Sigmoid colon (tissue), 7 donors: Measurements from ENCODE around the gene AP1S3. TPM values are rescaled to one million over a fixed set of nuclear protein-coding genes. Genes with fewer than 3 reads are reported as not detected.

Experiments used
- DNase-seq: peaks from one replicate; pipeline ENCODE4 v3.0.0-alpha.2; 2019
- H3K27ac ChIP-seq, 4 donors: fragments of 200-600 bp; sonication (generic); one replicate each; pipeline ENCODE4 v1.5.1; 2016 to 2019; ENCODE audit warnings: mild to moderate bottlenecking in 1 of 4
- H3K27me3 ChIP-seq, 3 donors: fragments of 200-600 bp; sonication (generic); one replicate each; pipeline ENCODE4 v1.5.1; 2019; ENCODE audit warnings: mild to moderate bottlenecking in 1 of 3
- H3K36me3 ChIP-seq, 4 donors: fragments of 200-600 bp; sonication (generic); one replicate each; pipeline ENCODE4 v1.5.1; 2016 to 2019
- H3K4me1 ChIP-seq, 4 donors: fragments of 200-600 bp; sonication (generic); one replicate each; pipeline ENCODE4 v1.5.1; 2017 to 2019
- H3K4me3 ChIP-seq, 4 donors: fragments of 200-600 bp; sonication (generic); one replicate each; pipeline ENCODE4 v1.5.1; 2017 to 2019; ENCODE audit warnings: mild to moderate bottlenecking in 2 of 4, moderate library complexity in 1 of 4
- H3K9me3 ChIP-seq, 4 donors: fragments of 200-600 bp in 3 of 4; sonication (generic) in 3 of 4; one replicate each; pipeline versions ENCODE4 v1.5.1 to v1.6.1; 2013 to 2019
- EP300 ChIP-seq, 4 donors: sonication (generic); formaldehyde crosslinking; IDR thresholded peaks; one replicate each; pipeline ENCODE4 v1.6.1; 2017; ENCODE audit warnings: antibody characterized with exemption in 4 of 4
- POLR2A ChIP-seq, 2 donors: fragments of 450-650 bp; IDR thresholded peaks; one replicate each; pipeline ENCODE4 v1.6.1; 2016; ENCODE audit warnings: antibody characterized with exemption in 2 of 2, mild to moderate bottlenecking in 2 of 2, moderate library complexity in 2 of 2
- POLR2AphosphoS5 ChIP-seq, 4 donors: sonication (generic); formaldehyde crosslinking; IDR thresholded peaks; one replicate each; pipeline ENCODE4 v1.6.1; 2017; ENCODE audit warnings: antibody characterized with exemption in 4 of 4
- WGBS, 2 donors: extraction: QIAGEN DNeasy Blood & Tissue Kit; methylation state at CpG; one replicate each; pipeline ENCODE4 v1.1.7; 2013; 5-methylcytosine and 5-hydroxymethylcytosine counted together
- intact Hi-C: fragments of 100-400 bp; cut with DNase I; formaldehyde crosslinking; loops from one replicate; pipeline ENCODE4 v1.15.1; 2023
- polyA plus RNA-seq, 3 donors: library from polyadenylated mRNA; stranded (reverse); fragments of 200-250 nt; gene quantifications; one replicate each; pipeline ENCODE4 v1.2.3, GENCODE V29; 2013
- total RNA-seq, 4 donors: library from RNA; depleted of rRNA; stranded (reverse); fragments of >200 nt; gene quantifications; one replicate each; pipeline ENCODE4 v1.1.0, GENCODE V29; 2016
- TF ChIP-seq, protein P1 (sequence below), 4 experiments: fragments of 450-650 bp in 3 of 4; fragments of 200-600 bp in 1 of 4; IDR thresholded peaks; one replicate each; pipeline ENCODE4 v1.5.1; 2016 to 2019; ENCODE audit warnings: antibody characterized with exemption in 4 of 4, mild to moderate bottlenecking in 3 of 4, moderate library complexity in 2 of 4
- donor health status: healthy with polysubstance abuse.
- donor health status: Bipolar disorder and iron deficiency.
- donor health status: healthy.

The AP1S3 gene
- total and polyA plus RNA-seq, 7 donors, result 0.14 to 7.2 (median 3.0) TPM; not detected in 2

DNA sequence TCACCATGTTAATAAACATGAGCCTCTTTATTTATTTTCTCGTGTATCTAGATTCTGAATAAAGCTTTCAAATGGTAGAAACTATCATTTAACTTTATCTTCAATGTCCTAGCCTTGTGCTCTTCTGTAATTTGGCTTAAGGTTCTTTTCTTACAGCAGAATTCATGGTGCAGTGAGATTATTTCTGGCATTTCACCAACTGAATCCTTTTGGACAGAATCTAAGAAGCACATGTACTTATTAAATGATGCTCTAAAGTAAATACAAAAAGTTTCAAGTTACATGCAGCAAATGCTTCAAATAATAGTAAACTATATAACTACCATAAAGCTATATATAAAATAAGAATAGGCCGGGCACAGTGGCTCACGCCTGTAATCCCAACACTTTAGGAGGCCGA lies 65.9 kb downstream of the AP1S3 start:
- Histone ChIP-seq H3K27me3 (no peaks in the 10 kb centered on the region), H3K4me1 (no peaks in the 10 kb centered on the region), H3K4me3 (no peak overlapping the region), H3K36me3 (no peaks in the 10 kb centered on the region), H3K9me3 (no peaks in the 10 kb centered on the region), H3K27ac (no peak overlapping the region)
- WGBS, 2 donors, result 93 to 97% methylated on average over 4 of the region's 4 CpGs
- TF ChIP-seq POLR2AphosphoS5 (IDR thresholded peaks at IDR 0.05) (no peak), EP300 (IDR thresholded peaks at IDR 0.05) (no peak), POLR2A (IDR thresholded peaks at IDR 0.05) (no peak)
- TF ChIP-seq, protein P1, sequence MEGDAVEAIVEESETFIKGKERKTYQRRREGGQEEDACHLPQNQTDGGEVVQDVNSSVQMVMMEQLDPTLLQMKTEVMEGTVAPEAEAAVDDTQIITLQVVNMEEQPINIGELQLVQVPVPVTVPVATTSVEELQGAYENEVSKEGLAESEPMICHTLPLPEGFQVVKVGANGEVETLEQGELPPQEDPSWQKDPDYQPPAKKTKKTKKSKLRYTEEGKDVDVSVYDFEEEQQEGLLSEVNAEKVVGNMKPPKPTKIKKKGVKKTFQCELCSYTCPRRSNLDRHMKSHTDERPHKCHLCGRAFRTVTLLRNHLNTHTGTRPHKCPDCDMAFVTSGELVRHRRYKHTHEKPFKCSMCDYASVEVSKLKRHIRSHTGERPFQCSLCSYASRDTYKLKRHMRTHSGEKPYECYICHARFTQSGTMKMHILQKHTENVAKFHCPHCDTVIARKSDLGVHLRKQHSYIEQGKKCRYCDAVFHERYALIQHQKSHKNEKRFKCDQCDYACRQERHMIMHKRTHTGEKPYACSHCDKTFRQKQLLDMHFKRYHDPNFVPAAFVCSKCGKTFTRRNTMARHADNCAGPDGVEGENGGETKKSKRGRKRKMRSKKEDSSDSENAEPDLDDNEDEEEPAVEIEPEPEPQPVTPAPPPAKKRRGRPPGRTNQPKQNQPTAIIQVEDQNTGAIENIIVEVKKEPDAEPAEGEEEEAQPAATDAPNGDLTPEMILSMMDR (IDR thresholded peaks at IDR 0.05), result no peak
- intact Hi-C loops, result no loop called here
- no peak for DNase-seq

DNA sequence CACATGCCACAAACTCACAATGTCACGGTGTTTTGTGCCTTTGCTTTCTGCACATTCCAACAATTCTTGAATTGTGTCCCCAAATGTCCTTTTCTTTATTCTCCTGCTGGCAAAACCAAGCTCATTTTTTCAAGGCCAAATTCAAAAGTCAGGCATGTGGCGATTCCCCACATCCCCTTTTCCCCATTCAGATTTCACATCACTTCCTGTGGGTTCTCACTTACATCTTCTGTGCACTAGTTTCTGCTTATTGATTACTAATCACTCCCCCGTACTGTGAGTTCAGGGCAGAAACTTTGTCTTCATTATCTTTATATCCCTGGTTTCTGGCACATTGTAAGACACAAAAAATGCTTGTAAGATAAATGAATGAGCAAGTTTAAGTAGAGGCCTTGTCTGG lies 69.2 kb downstream of the AP1S3 start:
- H3K27me3 ChIP-seq, result no peaks in the 10 kb centered on the region
- DNase-seq, result no peak
- H3K4me3 ChIP-seq, result no peak overlapping the region
- WGBS, 2 donors, result 75 to 92% methylated on average over 3 of the region's 3 CpGs
- H3K4me1 ChIP-seq, result no peaks in the 10 kb centered on the region
- no peak for TF ChIP-seq EP300 (IDR thresholded peaks at IDR 0.05)
- TF ChIP-seq, protein P1 (IDR thresholded peaks at IDR 0.05), result no peak
- TF ChIP-seq POLR2AphosphoS5 (IDR thresholded peaks at IDR 0.05), result no peak
- TF ChIP-seq POLR2A (IDR thresholded peaks at IDR 0.05), result no peak
- H3K9me3 ChIP-seq, result no peaks in the 10 kb centered on the region
- intact Hi-C loops, result no loop called here
- no peaks in the 10 kb centered on the region for H3K36me3 ChIP-seq
- no peak overlapping the region for H3K27ac ChIP-seq

DNA sequence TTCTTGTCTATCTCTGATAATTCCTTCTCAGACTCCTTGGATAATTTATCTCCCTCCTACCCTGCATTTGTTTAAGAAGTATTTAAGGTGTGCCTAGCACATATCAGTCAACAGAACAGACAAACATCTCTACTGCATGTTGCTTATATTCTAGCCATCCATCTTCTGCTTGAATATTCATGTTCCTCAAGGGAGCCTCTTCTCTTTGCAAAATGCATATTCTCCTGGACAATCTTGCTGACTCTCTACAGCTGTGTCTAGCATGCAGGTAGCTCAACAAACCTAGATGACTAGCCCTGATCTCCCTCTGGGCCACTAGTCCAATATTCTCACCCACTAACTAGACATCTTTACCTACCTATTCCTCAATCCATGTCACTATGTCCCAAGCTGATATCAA lies 70.0 kb downstream of the AP1S3 start:
- no peak overlapping the region for H3K27ac ChIP-seq
- H3K4me3 ChIP-seq, result no peak overlapping the region
- TF ChIP-seq POLR2AphosphoS5 (IDR thresholded peaks at IDR 0.05) (no peak), EP300 (IDR thresholded peaks at IDR 0.05) (no peak), POLR2A (IDR thresholded peaks at IDR 0.05) (no peak)
- TF ChIP-seq, protein P1 (IDR thresholded peaks at IDR 0.05), result no peak
- intact Hi-C loops, result no loop called here
- DNase-seq, result no peak
- H3K27me3 ChIP-seq, result no peaks in the 10 kb centered on the region
- H3K9me3 ChIP-seq, result no peaks in the 10 kb centered on the region
- no peaks in the 10 kb centered on the region for H3K4me1 ChIP-seq
- H3K36me3 ChIP-seq, result no peaks in the 10 kb centered on the region

DNA sequence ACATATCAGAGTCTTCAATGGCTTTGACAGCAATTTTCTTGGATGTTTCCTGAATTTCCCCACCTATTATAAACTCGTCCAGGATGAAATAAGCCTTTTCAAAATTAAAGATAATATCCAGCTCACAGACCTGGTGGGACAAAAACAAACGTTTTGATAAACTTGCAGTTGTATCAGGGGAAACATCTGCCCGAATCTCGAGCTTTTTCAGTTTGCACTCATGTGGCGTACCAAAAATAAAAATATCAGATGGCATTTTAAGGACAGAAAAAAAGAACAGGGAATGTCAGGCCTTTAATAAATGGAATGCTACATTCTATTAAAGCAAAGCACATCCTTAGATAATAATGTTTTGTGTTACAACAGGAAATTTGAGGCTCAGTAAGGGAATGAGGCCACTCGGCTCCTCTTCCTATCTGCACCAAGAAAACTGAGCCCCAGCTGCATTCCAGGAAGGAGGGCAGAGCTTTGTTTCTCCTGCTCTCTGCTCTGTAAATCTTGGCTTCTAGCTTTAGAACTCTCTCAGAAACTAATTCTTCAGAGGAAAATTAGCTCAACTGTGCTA lies 72.1 kb downstream of the AP1S3 start:
- H3K4me1 ChIP-seq, result no peaks in the 10 kb centered on the region
- 78 to 85% methylated on average over 6 of the region's 6 CpGs for WGBS, 2 donors
- TF ChIP-seq POLR2A (IDR thresholded peaks at IDR 0.05) (no peak), POLR2AphosphoS5 (IDR thresholded peaks at IDR 0.05) (no peak), EP300 (IDR thresholded peaks at IDR 0.05) (no peak)
- TF ChIP-seq, protein P1 (IDR thresholded peaks at IDR 0.05), result no peak
- H3K27me3 ChIP-seq, result no peaks in the 10 kb centered on the region
- H3K36me3 ChIP-seq, result no peaks in the 10 kb centered on the region
- no peak overlapping the region for H3K4me3 ChIP-seq
- intact Hi-C loops, result no loop called here
- H3K9me3 ChIP-seq, result no peaks in the 10 kb centered on the region
- no peak for DNase-seq
- H3K27ac ChIP-seq, result no peak overlapping the region

DNA sequence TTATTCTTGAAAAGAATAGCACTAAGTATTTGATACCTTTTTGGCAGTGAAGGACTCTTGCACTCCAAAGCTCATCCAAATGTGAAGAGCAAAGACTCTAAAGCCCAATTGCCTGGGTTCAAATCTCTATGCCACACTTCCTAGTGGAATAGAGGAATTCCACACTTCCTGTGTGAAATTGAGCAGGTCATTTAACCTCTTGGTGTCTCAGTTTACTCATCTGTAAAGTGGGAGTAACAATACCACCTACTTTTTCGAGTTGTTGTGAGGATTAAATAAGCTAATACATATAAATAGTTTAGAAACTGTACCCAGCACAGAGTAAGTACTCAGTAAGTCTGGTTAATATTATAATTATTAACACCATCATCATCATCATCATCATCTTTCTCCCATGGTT lies 72.6 kb downstream of the AP1S3 start:
- Histone ChIP-seq H3K27me3 (no peaks in the 10 kb centered on the region), H3K27ac (no peak overlapping the region), H3K36me3 (no peaks in the 10 kb centered on the region), H3K4me3 (no peak overlapping the region), H3K9me3 (no peaks in the 10 kb centered on the region), H3K4me1 (no peaks in the 10 kb centered on the region)
- intact Hi-C loops, result no loop called here
- no peak for DNase-seq
- WGBS, 2 donors, result 90 to 96% methylated on average over 1 of the region's 1 CpG
- TF ChIP-seq POLR2AphosphoS5 (IDR thresholded peaks at IDR 0.05), result no peak
- TF ChIP-seq POLR2A (IDR thresholded peaks at IDR 0.05), result no peak
- TF ChIP-seq, protein P1 (IDR thresholded peaks at IDR 0.05), result no peak
- no peak for TF ChIP-seq EP300 (IDR thresholded peaks at IDR 0.05)
